Stimulated activated CD8-positive, alpha-beta memory T cell treated with anti-CD3 and anti-CD28 coated beads, Interleukin-4, amount 100 ng/mL, for 24 hours (primary cell): ENCODE data around the gene BRD9.
"Not testable (repeated sequence)": the region's sequence is repeated elsewhere in the genome, so short reads cannot be mapped to it uniquely, and the experiment has no call there.

Experiments used
- DNase-seq: peaks from one replicate; pipeline ENCODE4 v3.0.0-alpha.2; 2020; ENCODE audit warnings: low read depth

Gene BRD9

GRCh38 chr5:843926-844325, 48.7 kb downstream of the BRD9 start:
- DNase-seq, result not testable (repeated sequence)

- not testable (repeated sequence) for DNase-seq
Measured at GRCh38 chr5:843371-843770, 49.2 kb downstream of the BRD9 start.

- DNase-seq, result not testable (repeated sequence)
Measured at GRCh38 chr5:842402-843221, 50.0 kb downstream of the BRD9 start.

GRCh38 chr5:841531-842401, 50.8 kb downstream of the BRD9 start:
- not testable (repeated sequence) for DNase-seq

GRCh38 chr5:840974-841435, 51.6 kb downstream of the BRD9 start:
- not testable (repeated sequence) for DNase-seq

GRCh38 chr5:840118-840973, 52.3 kb downstream of the BRD9 start:
- DNase-seq, result not testable (repeated sequence)

GRCh38 chr5:838431-838851, 54.2 kb downstream of the BRD9 start:
- DNase-seq, result not testable (repeated sequence)

- not testable (repeated sequence) for DNase-seq
Measured at GRCh38 chr5:837621-838121, 54.9 kb downstream of the BRD9 start.

- DNase-seq, result not testable (repeated sequence)
Measured at GRCh38 chr5:835933-836612, 56.5 kb downstream of the BRD9 start.

- not testable (repeated sequence) for DNase-seq
Measured at GRCh38 chr5:834013-834412, 58.6 kb downstream of the BRD9 start.

- not testable (repeated sequence) for DNase-seq
Measured at GRCh38 chr5:828194-828593, 64.4 kb downstream of the BRD9 start.

- not testable (repeated sequence) for DNase-seq
Measured at GRCh38 chr5:825544-825943, 67.1 kb downstream of the BRD9 start.

GRCh38 chr5:821504-821903, 71.1 kb downstream of the BRD9 start:
- DNase-seq, result no peak

GRCh38 chr5:820245-820644, 72.4 kb downstream of the BRD9 start:
- no peak for DNase-seq

GRCh38 chr5:819078-819477, 73.5 kb downstream of the BRD9 start:
- no peak for DNase-seq

- DNase-seq, result no peak
Measured at GRCh38 chr5:816176-816575, 76.4 kb downstream of the BRD9 start.

GRCh38 chr5:815449-815848, 77.2 kb downstream of the BRD9 start:
- no peak for DNase-seq
